LNCAP (cell line): ENCODE measurements around the gene DOCK7.

Experiments
- TF ChIP-seq, protein P1 (sequence below): fragments of 450-650 bp; IDR thresholded peaks from 2 replicates; pipeline ENCODE4 v1.5.1; 2017; ENCODE audit warnings: mild to moderate bottlenecking

Gene DOCK7

GRCh38 chr1:62608905-62609304 lies 79.3 kb downstream of the DOCK7 start:
- TF ChIP-seq, protein P1, sequence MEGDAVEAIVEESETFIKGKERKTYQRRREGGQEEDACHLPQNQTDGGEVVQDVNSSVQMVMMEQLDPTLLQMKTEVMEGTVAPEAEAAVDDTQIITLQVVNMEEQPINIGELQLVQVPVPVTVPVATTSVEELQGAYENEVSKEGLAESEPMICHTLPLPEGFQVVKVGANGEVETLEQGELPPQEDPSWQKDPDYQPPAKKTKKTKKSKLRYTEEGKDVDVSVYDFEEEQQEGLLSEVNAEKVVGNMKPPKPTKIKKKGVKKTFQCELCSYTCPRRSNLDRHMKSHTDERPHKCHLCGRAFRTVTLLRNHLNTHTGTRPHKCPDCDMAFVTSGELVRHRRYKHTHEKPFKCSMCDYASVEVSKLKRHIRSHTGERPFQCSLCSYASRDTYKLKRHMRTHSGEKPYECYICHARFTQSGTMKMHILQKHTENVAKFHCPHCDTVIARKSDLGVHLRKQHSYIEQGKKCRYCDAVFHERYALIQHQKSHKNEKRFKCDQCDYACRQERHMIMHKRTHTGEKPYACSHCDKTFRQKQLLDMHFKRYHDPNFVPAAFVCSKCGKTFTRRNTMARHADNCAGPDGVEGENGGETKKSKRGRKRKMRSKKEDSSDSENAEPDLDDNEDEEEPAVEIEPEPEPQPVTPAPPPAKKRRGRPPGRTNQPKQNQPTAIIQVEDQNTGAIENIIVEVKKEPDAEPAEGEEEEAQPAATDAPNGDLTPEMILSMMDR, result no peak

- TF ChIP-seq, protein P1, result no peak
These were observed 86.7 kb downstream of the DOCK7 start for GRCh38 chr1:62601457-62601856.

GRCh38 chr1:62599044-62599443 lies 89.1 kb downstream of the DOCK7 start:
- TF ChIP-seq, protein P1, result no peak

DNA sequence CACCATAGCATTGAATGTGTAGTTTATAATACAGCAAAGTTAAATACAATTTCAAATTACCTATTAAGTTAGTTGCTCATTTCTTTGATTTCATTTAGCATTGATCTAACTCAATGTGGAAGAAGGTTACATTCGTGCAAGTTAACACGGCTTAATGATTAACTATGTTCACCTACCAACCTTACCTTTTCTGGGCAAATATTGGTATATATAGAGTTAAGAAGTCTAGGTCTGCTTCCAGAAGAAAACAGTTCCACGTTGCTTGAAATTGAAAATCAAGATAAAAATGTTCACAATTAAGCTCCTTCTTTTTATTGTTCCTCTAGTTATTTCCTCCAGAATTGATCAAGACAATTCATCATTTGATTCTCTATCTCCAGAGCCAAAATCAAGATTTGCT lies 90.9 kb downstream of the DOCK7 start, which contains the start of gene ANGPTL3:
ANGPTL3 (plus strand) TSS at position 240 of the 400 bp plus-strand sequence; CDS start at position 287, 47 bp downstream.
- TF ChIP-seq, protein P1, result no peak

DNA sequence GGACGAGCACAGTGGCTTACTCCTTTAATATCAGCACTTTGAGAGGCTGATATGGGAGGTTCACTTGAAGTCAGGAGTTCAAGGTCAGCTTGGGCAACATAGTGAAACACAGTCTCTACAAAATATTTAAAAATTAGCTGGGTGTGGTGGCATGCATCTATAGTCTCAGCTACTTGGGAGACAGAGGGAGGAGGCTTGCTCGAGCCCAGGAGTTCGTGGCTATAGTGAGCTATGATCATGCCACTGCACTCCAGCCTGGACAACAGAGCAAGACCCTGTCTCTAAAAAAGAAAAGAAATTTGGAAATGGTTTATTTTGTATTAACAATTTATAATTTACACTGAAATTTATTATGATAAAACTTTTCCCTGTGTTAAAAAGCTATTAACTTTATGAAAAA lies 92.5 kb downstream of the DOCK7 start:
- TF ChIP-seq, protein P1, result no peak

DNA sequence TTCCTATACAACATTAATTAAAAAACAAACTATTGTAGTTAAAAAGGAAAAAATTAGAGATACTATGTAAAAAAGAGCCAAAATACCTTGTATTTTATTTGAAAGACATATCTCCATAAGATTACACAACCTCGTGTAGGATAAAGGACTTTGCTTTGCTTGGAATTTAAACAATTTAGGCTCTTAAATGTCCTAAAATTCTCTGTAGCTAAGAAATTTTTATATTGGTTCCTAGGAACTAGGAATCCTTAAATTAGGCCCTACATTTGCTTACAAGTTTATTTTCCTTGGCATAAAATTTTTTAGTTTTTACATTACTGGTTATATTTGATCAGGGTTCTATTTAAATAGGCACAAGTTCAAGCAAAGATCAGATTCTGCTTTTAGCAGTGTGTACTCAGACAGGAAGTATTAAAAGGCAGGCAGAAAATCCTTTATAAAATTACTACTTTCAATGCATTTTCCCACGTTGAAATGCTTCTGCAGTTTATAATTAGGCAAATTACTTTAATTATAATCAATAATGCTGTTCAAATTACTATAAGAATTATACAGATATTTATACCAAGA lies 94.3 kb downstream of the DOCK7 start:
- TF ChIP-seq, protein P1, result no peak

- TF ChIP-seq, protein P1, result no peak
These were observed 97.2 kb downstream of the DOCK7 start for GRCh38 chr1:62590970-62591368.
